ENCODE results near the gene SLC35A2.

DNA sequence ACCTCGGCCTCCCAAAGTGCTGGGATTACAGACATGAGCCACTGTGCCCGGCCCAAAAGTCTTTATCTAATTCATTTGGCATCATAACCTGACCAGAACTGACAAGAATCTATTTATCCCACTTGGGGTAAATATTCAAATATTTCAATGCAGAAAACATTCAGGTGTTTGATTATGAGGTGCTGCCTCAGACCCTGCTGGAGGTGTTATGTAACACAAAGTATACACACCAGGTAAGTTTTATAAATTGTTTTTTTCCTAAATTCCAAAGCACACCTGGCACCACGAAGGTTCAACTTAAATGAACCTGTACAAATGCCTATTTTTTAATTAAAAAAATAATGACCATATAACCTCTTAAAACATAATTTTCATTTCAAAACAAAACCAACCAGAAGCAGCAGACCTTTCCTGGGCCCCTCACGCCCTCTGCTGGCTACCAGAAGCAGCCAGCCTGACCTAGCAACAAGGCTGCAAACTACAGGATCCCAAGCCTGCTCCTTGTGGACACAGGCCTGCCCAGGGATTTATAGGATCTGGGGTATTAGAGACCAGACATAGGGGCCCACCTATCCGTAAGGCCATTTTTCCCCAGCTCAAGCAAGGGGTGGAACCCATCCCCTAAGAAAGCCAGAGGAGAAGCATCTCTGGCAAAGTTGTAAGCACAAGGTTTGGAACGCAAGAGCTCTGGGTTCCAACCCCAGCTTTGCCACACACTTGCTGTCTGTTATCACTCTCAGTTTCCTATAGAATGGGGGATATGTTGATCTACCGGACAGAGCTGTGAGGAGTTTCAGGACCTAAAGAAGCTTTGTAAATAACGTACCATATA is 34.3 kb upstream of the SLC35A2 start:
- TF ChIP-seq, protein P1, sequence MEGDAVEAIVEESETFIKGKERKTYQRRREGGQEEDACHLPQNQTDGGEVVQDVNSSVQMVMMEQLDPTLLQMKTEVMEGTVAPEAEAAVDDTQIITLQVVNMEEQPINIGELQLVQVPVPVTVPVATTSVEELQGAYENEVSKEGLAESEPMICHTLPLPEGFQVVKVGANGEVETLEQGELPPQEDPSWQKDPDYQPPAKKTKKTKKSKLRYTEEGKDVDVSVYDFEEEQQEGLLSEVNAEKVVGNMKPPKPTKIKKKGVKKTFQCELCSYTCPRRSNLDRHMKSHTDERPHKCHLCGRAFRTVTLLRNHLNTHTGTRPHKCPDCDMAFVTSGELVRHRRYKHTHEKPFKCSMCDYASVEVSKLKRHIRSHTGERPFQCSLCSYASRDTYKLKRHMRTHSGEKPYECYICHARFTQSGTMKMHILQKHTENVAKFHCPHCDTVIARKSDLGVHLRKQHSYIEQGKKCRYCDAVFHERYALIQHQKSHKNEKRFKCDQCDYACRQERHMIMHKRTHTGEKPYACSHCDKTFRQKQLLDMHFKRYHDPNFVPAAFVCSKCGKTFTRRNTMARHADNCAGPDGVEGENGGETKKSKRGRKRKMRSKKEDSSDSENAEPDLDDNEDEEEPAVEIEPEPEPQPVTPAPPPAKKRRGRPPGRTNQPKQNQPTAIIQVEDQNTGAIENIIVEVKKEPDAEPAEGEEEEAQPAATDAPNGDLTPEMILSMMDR (IDR thresholded peaks at IDR 0.05), result peak; percentile 44 to 67 (median 60)
- TF ChIP-seq POLR2A (IDR thresholded peaks at IDR 0.05), result no peak

All from body of pancreas (tissue), 4 donors.